H9 (cell line): ENCODE data around the gene NFKB2. TPM values are rescaled to one million over a fixed set of nuclear protein-coding genes. Genes with fewer than 3 reads are reported as not detected.

Source experiments
- DNase-seq: peaks from one replicate; pipeline ENCODE4 v3.0.0-alpha.2; 2017
- H2AFZ ChIP-seq: one replicate; pipeline ENCODE4 v1.6.1; 2013; ENCODE audit warnings: mild to moderate bottlenecking, low read length, control low read depth, moderate library complexity
- H2AK5ac ChIP-seq: 2 replicates; pipeline ENCODE4 v1.6.1; 2013; ENCODE audit warnings: low read length, control low read depth, mixed read lengths; ENCODE audit not compliant: insufficient read length
- H2BK120ac ChIP-seq: one replicate; pipeline ENCODE4 v1.6.1; 2013; ENCODE audit warnings: low read depth, mild to moderate bottlenecking, low read length, control low read depth, inconsistent platforms; ENCODE audit not compliant: poor library complexity, severe bottlenecking
- H2BK12ac ChIP-seq: 2 replicates; pipeline ENCODE4 v1.6.1; 2013; ENCODE audit warnings: low read length, control low read depth, mixed read lengths, low read depth; ENCODE audit not compliant: insufficient read length
- H2BK15ac ChIP-seq: 2 replicates; pipeline ENCODE4 v1.6.1; 2013; ENCODE audit warnings: low read depth, low read length, control low read depth
- H2BK20ac ChIP-seq: one replicate; pipeline ENCODE4 v1.6.1; 2013; ENCODE audit warnings: low read depth, mild to moderate bottlenecking, low read length, control low read depth, inconsistent platforms; ENCODE audit not compliant: poor library complexity, severe bottlenecking
- H2BK5ac ChIP-seq: 2 replicates; pipeline ENCODE4 v1.6.1; 2013; ENCODE audit warnings: low read length, control low read depth, mixed read lengths; ENCODE audit not compliant: insufficient read length
- H3K14ac ChIP-seq: 2 replicates; pipeline ENCODE4 v1.6.1; 2013; ENCODE audit warnings: low read length, control low read depth; ENCODE audit not compliant: insufficient read depth
- H3K18ac ChIP-seq: 2 replicates; pipeline ENCODE4 v1.6.1; 2013; ENCODE audit warnings: low read depth, mild to moderate bottlenecking, mixed read lengths, low read length, control low read depth; ENCODE audit not compliant: insufficient read length
- H3K23ac ChIP-seq: 2 replicates; pipeline ENCODE4 v1.6.1; 2013; ENCODE audit warnings: low read length, control low read depth, mixed read lengths, low read depth; ENCODE audit not compliant: insufficient read length
- H3K23me2 ChIP-seq: 2 replicates; pipeline ENCODE4 v1.6.1; 2013; ENCODE audit warnings: low read depth, mild to moderate bottlenecking, mixed read lengths, low read length, control low read depth; ENCODE audit not compliant: insufficient read length, poor library complexity, severe bottlenecking
- H3K27ac ChIP-seq: 2 replicates; pipeline ENCODE4 v1.5.1; 2013; ENCODE audit warnings: low read length, control low read depth, mixed read lengths, low read depth; ENCODE audit not compliant: insufficient read length
- H3K27me3 ChIP-seq: 2 replicates; pipeline ENCODE4 v1.6.1; 2013; ENCODE audit warnings: low read length, control low read depth, inconsistent platforms; ENCODE audit not compliant: insufficient read depth
- H3K4ac ChIP-seq: 2 replicates; pipeline ENCODE4 v1.6.1; 2013; ENCODE audit warnings: low read depth, mild to moderate bottlenecking, control low read depth, inconsistent platforms, low read length, moderate library complexity
- H3K4me1 ChIP-seq: 2 replicates; pipeline ENCODE4 v1.6.1; 2013; ENCODE audit warnings: low read length, control low read depth, inconsistent platforms; ENCODE audit not compliant: insufficient read depth
- H3K4me2 ChIP-seq: 2 replicates; pipeline ENCODE4 v1.6.1; 2013; ENCODE audit warnings: low read length, control low read depth, mixed read lengths; ENCODE audit not compliant: insufficient read length, insufficient read depth
- H3K56ac ChIP-seq: 2 replicates; pipeline ENCODE4 v1.6.1; 2013; ENCODE audit warnings: low read depth, mild to moderate bottlenecking, mixed read lengths, low read length, control low read depth; ENCODE audit not compliant: insufficient read length
- H3K79me1 ChIP-seq: 2 replicates; pipeline ENCODE4 v1.6.1; 2013; ENCODE audit warnings: low read depth, mild to moderate bottlenecking, moderate library complexity, low read length, control low read depth, inconsistent platforms; ENCODE audit not compliant: insufficient read depth, poor library complexity, severe bottlenecking
- H3K79me2 ChIP-seq: 2 replicates; pipeline ENCODE4 v1.6.1; 2013; ENCODE audit warnings: low read length, control low read depth, inconsistent platforms; ENCODE audit not compliant: insufficient read depth
- H3K9ac ChIP-seq: 2 replicates; pipeline ENCODE4 v1.6.1; 2013; ENCODE audit warnings: low read length, control low read depth, mixed read lengths; ENCODE audit not compliant: insufficient read length; ENCODE audit errors: extremely low read depth
- H3K9me3 ChIP-seq: one replicate; pipeline ENCODE4 v1.6.1; 2013; ENCODE audit warnings: low read depth, low read length, inconsistent platforms; ENCODE audit not compliant: control insufficient read depth
- H3T11ph ChIP-seq: one replicate; pipeline ENCODE4 v1.6.1; 2013; ENCODE audit warnings: mild to moderate bottlenecking, low read length, control low read depth, inconsistent platforms
- H4K20me1 ChIP-seq: one replicate; pipeline ENCODE4 v1.6.1; 2013; ENCODE audit not compliant: control insufficient read depth, insufficient read length, insufficient read depth
- H4K5ac ChIP-seq: 2 replicates; pipeline ENCODE4 v1.6.1; 2013; ENCODE audit warnings: low read depth, mild to moderate bottlenecking, mixed read lengths, low read length, control low read depth; ENCODE audit not compliant: insufficient read length
- H4K8ac ChIP-seq: replicated peaks from 2 replicates; pipeline ENCODE4 v1.6.1; 2013; ENCODE audit warnings: low read length, control low read depth, mixed read lengths, low read depth; ENCODE audit not compliant: insufficient read length
- H4K91ac ChIP-seq: 2 replicates; pipeline ENCODE4 v1.6.1; 2013; ENCODE audit warnings: low read depth, mild to moderate bottlenecking, moderate library complexity, mixed read lengths, low read length, control low read depth; ENCODE audit not compliant: insufficient read length
- H3K27ac Mint-ChIP-seq, 3 experiments: 2 replicates in 2 of 3; 3 replicates in 1 of 3; pipeline ENCODE4 v1.8.0; 2020 to 2021; ENCODE audit warnings: mixed read lengths in 3 of 3, mild to moderate bottlenecking in 1 of 3, moderate library complexity in 1 of 3
- H3K27me3 Mint-ChIP-seq: 2 replicates; pipeline ENCODE4 v1.8.0; 2021; ENCODE audit warnings: low read depth, mild to moderate bottlenecking, moderate library complexity, mixed read lengths
- H3K36me3 Mint-ChIP-seq, 3 experiments: 2 replicates in 2 of 3; 3 replicates in 1 of 3; pipeline ENCODE4 v1.8.0; 2020 to 2021; ENCODE audit warnings: low read depth in 3 of 3, mixed read lengths in 3 of 3; ENCODE audit not compliant: insufficient read depth in 1 of 3
- H3K4me1 Mint-ChIP-seq, 2 experiments: 2 replicates each; pipeline ENCODE4 v1.8.0; 2020; ENCODE audit warnings: mixed read lengths in 2 of 2
- H3K4me3 Mint-ChIP-seq, 2 experiments: 2 replicates in 1 of 2; 3 replicates in 1 of 2; pipeline ENCODE4 v1.8.0; 2020 to 2021; ENCODE audit warnings: mild to moderate bottlenecking in 2 of 2, mixed read lengths in 2 of 2, moderate library complexity in 1 of 2
- H3K9me3 Mint-ChIP-seq, 2 experiments: 2 replicates in 1 of 2; 3 replicates in 1 of 2; pipeline ENCODE4 v1.8.0; 2020; ENCODE audit warnings: mild to moderate bottlenecking in 2 of 2, mixed read lengths in 2 of 2, moderate library complexity in 1 of 2
- WGBS: extraction: QIAGEN DNeasy Blood & Tissue Kit; methylation state at CpG from one replicate; pipeline ENCODE4 v1.1.7; 2013; ENCODE audit warnings: missing lambda C conversion rate, low lambda C conversion rate, mixed read lengths; ENCODE audit not compliant: insufficient read length; ENCODE audit errors: extremely low coverage; 5-methylcytosine and 5-hydroxymethylcytosine counted together
- total RNA-seq: library from RNA; stranded (reverse); gene quantifications from 2 replicates; pipeline ENCODE4 v1.2.1, GENCODE V29; 2021
- TF ChIP-seq, protein P1 (sequence below): fragments of 200-600 bp; sonication (generic); conservative IDR thresholded peaks from 3 replicates; pipeline ENCODE4 v1.8.0; 2021; ENCODE audit warnings: antibody characterized with exemption, mild to moderate bottlenecking

Gene NFKB2
- total RNA-seq, 1 experiment from 2014 or later = 23.7 TPM

DNA sequence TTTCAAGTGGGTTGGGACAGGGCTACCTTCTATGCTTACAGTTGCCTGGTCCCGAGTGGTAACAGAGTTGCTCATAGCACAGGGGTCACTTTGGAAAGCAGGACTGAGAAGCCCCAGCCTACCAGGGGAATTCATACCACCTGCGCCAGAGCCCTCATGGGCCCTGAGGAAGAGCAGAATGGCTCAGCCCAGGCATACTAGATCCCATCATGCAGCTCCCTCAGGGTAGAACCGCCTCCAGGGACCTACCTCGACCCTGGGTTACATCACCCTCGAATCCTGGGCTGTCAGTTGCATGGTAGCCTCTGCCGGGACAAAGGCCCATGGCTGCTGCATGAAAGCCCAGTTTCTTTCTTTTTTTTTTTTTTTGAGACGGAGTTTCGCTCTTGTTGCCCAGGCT is 34.0 kb downstream of the NFKB2 start:
- Histone ChIP-seq H3K18ac (no peak overlapping the region), H3K4me2 (no peak overlapping the region), H3K27ac (no peak overlapping the region), H2BK12ac (no peak overlapping the region), H2AFZ (no peak overlapping the region), H3K14ac (no peak overlapping the region), H3K79me1 (no peaks in the 10 kb centered on the region), H4K91ac (no peak overlapping the region), H2BK120ac (no peak overlapping the region), H4K20me1 (no peaks in the 10 kb centered on the region), H3T11ph (no peak overlapping the region), H2AK5ac (no peak overlapping the region), H3K9me3 (no peaks in the 10 kb centered on the region), H3K27me3 (peaks cover 12% of the 10 kb centered on the region; the same call in 1 of the 2 replicates), H3K4me1 (no peaks in the 10 kb centered on the region), H3K23ac (no peak overlapping the region), H2BK20ac (no peak overlapping the region), H4K8ac (no peak overlapping the region), H2BK15ac (no peak overlapping the region), H2BK5ac (no peak overlapping the region), H4K5ac (no peak overlapping the region), H3K56ac (no peak overlapping the region), H3K79me2 (no peaks in the 10 kb centered on the region), H3K9ac (no peak overlapping the region), H3K23me2 (peaks cover 9% of the 10 kb centered on the region), H3K4ac (no peak overlapping the region)
- no CpG with 5 or more reads among the region's 8 CpGs for WGBS
- no peak for DNase-seq
- Mint-ChIP-seq H3K27ac (no peak overlapping the region), H3K36me3 (peaks cover 1 to 3% (median 1%) of the 10 kb centered on the region in 3 experiments; a peak in 4 of 7 replicates), H3K27me3 (peaks cover 28% of the 10 kb centered on the region), H3K4me1 (peaks cover 9 to 22% of the 10 kb centered on the region in 2 experiments), H3K4me3 (no peak overlapping the region), H3K9me3 (no peaks in the 10 kb centered on the region; a peak in 1 of 5 replicates)
- TF ChIP-seq, protein P1, sequence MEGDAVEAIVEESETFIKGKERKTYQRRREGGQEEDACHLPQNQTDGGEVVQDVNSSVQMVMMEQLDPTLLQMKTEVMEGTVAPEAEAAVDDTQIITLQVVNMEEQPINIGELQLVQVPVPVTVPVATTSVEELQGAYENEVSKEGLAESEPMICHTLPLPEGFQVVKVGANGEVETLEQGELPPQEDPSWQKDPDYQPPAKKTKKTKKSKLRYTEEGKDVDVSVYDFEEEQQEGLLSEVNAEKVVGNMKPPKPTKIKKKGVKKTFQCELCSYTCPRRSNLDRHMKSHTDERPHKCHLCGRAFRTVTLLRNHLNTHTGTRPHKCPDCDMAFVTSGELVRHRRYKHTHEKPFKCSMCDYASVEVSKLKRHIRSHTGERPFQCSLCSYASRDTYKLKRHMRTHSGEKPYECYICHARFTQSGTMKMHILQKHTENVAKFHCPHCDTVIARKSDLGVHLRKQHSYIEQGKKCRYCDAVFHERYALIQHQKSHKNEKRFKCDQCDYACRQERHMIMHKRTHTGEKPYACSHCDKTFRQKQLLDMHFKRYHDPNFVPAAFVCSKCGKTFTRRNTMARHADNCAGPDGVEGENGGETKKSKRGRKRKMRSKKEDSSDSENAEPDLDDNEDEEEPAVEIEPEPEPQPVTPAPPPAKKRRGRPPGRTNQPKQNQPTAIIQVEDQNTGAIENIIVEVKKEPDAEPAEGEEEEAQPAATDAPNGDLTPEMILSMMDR = no peak
